HT-29 (cell line): ENCODE results near the gene TWF2. TPM values are rescaled to one million over a fixed set of nuclear protein-coding genes. Genes with fewer than 3 reads are reported as not detected.

Source experiments
- DNase-seq: peaks from one replicate; pipeline ENCODE4 v3.0.0-alpha.2; 2015; ENCODE audit warnings: low spot score
- small RNA-seq: library from RNA; depleted of rRNA; stranded (forward); fragments of <200 nt; gene quantifications from one replicate; pipeline ENCODE3, GENCODE V24; 2014
- total RNA-seq: library from RNA; depleted of rRNA; stranded (reverse); fragments of >200 nt; shearing (Covaris generic); gene quantifications from 2 replicates; pipeline ENCODE4 v1.2.3, GENCODE V29; 2014; rRNA removed

The TWF2 gene
- total RNA-seq, 1 experiment from 2014 or later: 80.5 TPM

GRCh38 chr3:52183786-52184445 lies 55.0 kb downstream of the TWF2 start:
- no peak for DNase-seq

DNA sequence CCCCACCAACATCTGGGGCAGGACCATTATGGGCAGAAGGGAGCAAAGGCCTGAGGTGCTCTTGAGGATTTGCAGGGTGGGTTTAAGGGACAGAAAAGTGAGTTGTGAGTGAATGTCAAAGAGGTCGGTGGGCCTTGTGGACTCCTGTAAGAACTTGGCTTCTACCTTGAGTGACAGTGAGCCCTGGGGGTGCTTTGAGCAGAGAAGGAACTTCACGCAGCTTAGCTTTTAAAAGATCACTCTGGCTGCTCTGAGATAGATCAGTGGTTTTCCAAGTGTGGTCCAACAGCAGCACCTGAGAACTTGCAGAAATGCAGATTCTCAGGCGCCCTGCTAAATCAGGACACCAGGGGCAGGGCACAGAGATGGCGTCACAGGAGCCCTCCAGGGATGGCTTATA lies 56.3 kb downstream of the TWF2 start:
- no peak for DNase-seq

DNA sequence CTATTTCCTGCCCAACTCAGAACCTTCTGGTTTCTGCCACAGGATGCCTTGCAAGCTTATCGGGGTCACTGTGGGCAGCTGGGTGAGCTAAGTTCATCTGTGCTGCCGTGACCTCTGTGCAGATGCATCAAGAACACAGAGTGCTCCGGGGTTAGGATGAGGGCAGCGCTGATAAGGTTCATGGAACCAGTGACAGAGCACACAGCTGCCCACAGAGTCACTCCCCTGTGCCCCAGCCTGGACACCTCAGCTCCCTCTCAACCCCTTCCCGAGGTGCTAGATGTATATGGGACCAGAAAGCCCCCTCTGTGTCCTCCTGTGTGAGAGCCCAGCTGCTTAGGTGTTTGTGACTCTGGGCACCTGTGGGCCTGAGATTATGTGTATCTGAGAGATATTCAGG lies 56.8 kb downstream of the TWF2 start:
- no peak for DNase-seq

DNA sequence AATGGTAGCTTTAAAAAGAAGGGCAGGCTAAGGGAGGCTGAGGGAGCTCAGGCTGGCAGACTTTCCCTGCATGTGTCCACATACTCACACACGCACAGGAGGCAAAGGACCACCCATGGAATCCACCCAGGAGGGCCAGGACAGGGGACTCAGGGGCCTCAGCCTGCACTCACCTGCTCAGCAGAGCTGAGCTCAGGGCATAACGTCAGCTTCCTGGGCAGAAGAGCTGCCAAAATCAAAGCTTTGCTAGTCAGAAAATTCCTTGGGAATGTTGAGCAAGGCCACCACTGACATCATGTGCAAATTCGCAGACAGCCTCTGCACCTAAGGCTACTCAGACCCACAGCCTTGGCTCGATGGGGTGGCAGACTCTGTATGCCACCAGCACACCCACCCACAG lies 57.4 kb downstream of the TWF2 start:
- DNase-seq: no peak

Small RNAs within 50 kb of the gene (small RNA-seq; reads per million reads assigned to genes)
- gene MIRLET7G: 40.9 reads per million, percentile 95 among the genes with 10 or more reads in this experiment

Other genes starting within 250 kb of the TWF2 start
- 609 and 691 TPM in 2 replicates for gene RPL29, start 243.3 kb downstream of the TWF2 start, total RNA-seq
- 15.7 and 18.5 TPM in 2 replicates for gene DUSP7, start 182.6 kb downstream of the TWF2 start, total RNA-seq
- 25.2 and 27.4 TPM in 2 replicates for gene POC1A, start 84.7 kb downstream of the TWF2 start, total RNA-seq
- gene ALAS1, start 41.0 kb downstream of the TWF2 start, total RNA-seq: 31.5 and 34.4 TPM in 2 replicates
- gene TLR9, start 13.5 kb downstream of the TWF2 start, total RNA-seq: not detected in 2 replicates
- gene PPM1M, start 6.6 kb upstream of the TWF2 start, total RNA-seq: 4.0 and 4.2 TPM in 2 replicates
- gene WDR82, start 39.5 kb upstream of the TWF2 start, total RNA-seq: 16.4 and 18.9 TPM in 2 replicates
- 23.0 and 29.0 TPM in 2 replicates for gene GLYCTK, start 48.7 kb upstream of the TWF2 start, total RNA-seq
- gene DNAH1, start 77.2 kb upstream of the TWF2 start, total RNA-seq: 1.4 and 4.0 TPM in 2 replicates
- 59.4 and 80.5 TPM in 2 replicates for gene BAP1, start 170.8 kb upstream of the TWF2 start, total RNA-seq
- 1.6 and 2.7 TPM in 2 replicates for gene PHF7, start 171.5 kb upstream of the TWF2 start, total RNA-seq
- gene SEMA3G, start 205.9 kb upstream of the TWF2 start, total RNA-seq: 0.15 and 0.31 TPM in 2 replicates
- gene TNNC1, start 214.9 kb upstream of the TWF2 start, total RNA-seq: 5.7 and 6.5 TPM in 2 replicates
- gene NISCH, start 216.4 kb upstream of the TWF2 start, total RNA-seq: 43.8 and 47.7 TPM in 2 replicates